Measurements from ENCODE around the gene CDH6. TPM values are rescaled to one million over a fixed set of nuclear protein-coding genes. Genes with fewer than 3 reads are reported as not detected.

The CDH6 gene
- total and polyA plus RNA-seq, 10 of the 15 experiments (the other 5 are each of a cell fraction or from before 2014, with no cell fraction given) = 0.01 TPM; not detected in 9

DNA sequence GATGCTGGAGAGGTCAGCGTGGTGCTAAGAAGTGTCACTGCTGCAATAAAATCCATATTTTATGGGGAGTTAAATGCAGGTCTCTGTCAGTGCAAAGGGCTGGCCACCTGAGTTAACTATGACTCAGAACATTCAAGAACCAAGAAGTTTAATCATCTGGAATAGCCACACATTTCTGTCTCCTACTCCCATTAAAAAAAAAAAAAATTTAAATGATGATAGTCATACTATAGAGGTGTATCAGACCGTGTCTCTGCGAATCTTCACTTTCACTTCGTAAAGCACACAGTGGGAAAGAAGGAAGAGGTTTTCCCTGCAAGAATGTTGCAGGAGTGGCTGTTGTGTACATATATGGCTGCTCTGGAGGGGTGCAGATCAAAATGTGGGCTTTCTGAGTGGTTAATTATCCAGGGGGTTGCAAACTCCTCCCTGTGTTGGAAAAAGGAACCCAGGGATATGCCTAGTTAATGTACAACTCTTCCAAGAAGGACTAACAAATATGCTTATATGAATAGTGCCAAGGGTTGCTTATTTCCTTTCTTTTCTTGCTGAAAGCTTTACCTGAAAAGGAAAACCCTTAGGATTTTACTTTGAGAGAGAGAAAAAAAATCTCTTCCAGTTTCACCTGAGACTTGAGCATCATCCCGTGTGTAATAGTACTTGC is 1.5 kb downstream of the CDH6 start (continued):
- TF ChIP-seq, protein P1, sequence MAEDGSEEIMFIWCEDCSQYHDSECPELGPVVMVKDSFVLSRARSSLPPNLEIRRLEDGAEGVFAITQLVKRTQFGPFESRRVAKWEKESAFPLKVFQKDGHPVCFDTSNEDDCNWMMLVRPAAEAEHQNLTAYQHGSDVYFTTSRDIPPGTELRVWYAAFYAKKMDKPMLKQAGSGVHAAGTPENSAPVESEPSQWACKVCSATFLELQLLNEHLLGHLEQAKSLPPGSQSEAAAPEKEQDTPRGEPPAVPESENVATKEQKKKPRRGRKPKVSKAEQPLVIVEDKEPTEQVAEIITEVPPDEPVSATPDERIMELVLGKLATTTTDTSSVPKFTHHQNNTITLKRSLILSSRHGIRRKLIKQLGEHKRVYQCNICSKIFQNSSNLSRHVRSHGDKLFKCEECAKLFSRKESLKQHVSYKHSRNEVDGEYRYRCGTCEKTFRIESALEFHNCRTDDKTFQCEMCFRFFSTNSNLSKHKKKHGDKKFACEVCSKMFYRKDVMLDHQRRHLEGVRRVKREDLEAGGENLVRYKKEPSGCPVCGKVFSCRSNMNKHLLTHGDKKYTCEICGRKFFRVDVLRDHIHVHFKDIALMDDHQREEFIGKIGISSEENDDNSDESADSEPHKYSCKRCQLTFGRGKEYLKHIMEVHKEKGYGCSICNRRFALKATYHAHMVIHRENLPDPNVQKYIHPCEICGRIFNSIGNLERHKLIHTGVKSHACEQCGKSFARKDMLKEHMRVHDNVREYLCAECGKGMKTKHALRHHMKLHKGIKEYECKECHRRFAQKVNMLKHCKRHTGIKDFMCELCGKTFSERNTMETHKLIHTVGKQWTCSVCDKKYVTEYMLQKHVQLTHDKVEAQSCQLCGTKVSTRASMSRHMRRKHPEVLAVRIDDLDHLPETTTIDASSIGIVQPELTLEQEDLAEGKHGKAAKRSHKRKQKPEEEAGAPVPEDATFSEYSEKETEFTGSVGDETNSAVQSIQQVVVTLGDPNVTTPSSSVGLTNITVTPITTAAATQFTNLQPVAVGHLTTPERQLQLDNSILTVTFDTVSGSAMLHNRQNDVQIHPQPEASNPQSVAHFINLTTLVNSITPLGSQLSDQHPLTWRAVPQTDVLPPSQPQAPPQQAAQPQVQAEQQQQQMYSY (CRISPR knock-in tag; IDR thresholded peaks at IDR 0.05) = no peak
- TF ChIP-seq YY1 (IDR thresholded peaks at IDR 0.05; ENCODE audit: low read depth, low read length) (no peak), NR2C1 (IDR thresholded peaks at IDR 0.05) (no peak), TCF7 (IDR thresholded peaks at IDR 0.05; ENCODE audit: borderline replicate concordance) (no peak), CREB1 (IDR thresholded peaks at IDR 0.05; ENCODE audit: low read depth) (no peak), RUNX3 (IDR thresholded peaks at IDR 0.05; ENCODE audit: low read length) (no peak), JUND (IDR thresholded peaks at IDR 0.05; ENCODE audit: low read depth, low read length) (no peak), CHD2 (IDR thresholded peaks at IDR 0.05; ENCODE audit: borderline replicate concordance, low read depth, low read length) (no peak), LARP7 (IDR thresholded peaks at IDR 0.05) (no peak)
- TF ChIP-seq, protein P2, sequence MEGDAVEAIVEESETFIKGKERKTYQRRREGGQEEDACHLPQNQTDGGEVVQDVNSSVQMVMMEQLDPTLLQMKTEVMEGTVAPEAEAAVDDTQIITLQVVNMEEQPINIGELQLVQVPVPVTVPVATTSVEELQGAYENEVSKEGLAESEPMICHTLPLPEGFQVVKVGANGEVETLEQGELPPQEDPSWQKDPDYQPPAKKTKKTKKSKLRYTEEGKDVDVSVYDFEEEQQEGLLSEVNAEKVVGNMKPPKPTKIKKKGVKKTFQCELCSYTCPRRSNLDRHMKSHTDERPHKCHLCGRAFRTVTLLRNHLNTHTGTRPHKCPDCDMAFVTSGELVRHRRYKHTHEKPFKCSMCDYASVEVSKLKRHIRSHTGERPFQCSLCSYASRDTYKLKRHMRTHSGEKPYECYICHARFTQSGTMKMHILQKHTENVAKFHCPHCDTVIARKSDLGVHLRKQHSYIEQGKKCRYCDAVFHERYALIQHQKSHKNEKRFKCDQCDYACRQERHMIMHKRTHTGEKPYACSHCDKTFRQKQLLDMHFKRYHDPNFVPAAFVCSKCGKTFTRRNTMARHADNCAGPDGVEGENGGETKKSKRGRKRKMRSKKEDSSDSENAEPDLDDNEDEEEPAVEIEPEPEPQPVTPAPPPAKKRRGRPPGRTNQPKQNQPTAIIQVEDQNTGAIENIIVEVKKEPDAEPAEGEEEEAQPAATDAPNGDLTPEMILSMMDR (IDR thresholded peaks at IDR 0.05 in 2 of 3, conservative IDR thresholded peaks at IDR 0.05 in 1 of 3; ENCODE audit: control insufficient read depth in 2 of 3, extremely low read depth in 1 of 3, insufficient read depth in 1 of 3, low read depth in 3 of 3, low read length in 3 of 3) = no peak
